HEK293 (cell line): ENCODE data around the gene MLH1.
A peak's percentile ranks its signal among the peaks of the same experiment; 100 is the strongest.

Experiments
- EGR2 ChIP-seq: fragments of 450-650 bp; formaldehyde crosslinking; IDR thresholded peaks from 2 replicates; pipeline ENCODE4 v1.5.1; 2016; ENCODE audit warnings: low read depth, missing biosample characterization, missing genetic modification characterization
- FEZF1 ChIP-seq: fragments of 450-650 bp; formaldehyde crosslinking; IDR thresholded peaks from 2 replicates; pipeline ENCODE4 v1.5.1; 2016; ENCODE audit warnings: missing biosample characterization, missing genetic modification characterization
- GLI2 ChIP-seq: fragments of 450-650 bp; formaldehyde crosslinking; IDR thresholded peaks from 2 replicates; pipeline ENCODE4; 2017; ENCODE audit warnings: missing biosample characterization, missing genetic modification characterization, low read depth, borderline replicate concordance
- KLF8 ChIP-seq: fragments of 450-650 bp; formaldehyde crosslinking; IDR thresholded peaks from 2 replicates; pipeline ENCODE4 v1.5.1; 2016; ENCODE audit warnings: missing biosample characterization, missing genetic modification characterization
- OSR2 ChIP-seq: fragments of 450-650 bp; formaldehyde crosslinking; IDR thresholded peaks from 2 replicates; pipeline ENCODE4 v1.5.1; 2016; ENCODE audit warnings: missing biosample characterization, missing genetic modification characterization
- SCRT2 ChIP-seq: fragments of 450-650 bp; formaldehyde crosslinking; IDR thresholded peaks from 2 replicates; pipeline ENCODE4 v1.5.1; 2016; ENCODE audit warnings: missing biosample characterization, missing genetic modification characterization
- TSHZ1 ChIP-seq: fragments of 450-650 bp; formaldehyde crosslinking; IDR thresholded peaks from 2 replicates; pipeline ENCODE4 v1.5.1; 2016; ENCODE audit warnings: missing biosample characterization, missing genetic modification characterization, borderline replicate concordance
- YY1 ChIP-seq: fragments of 450-650 bp; formaldehyde crosslinking; IDR thresholded peaks from 2 replicates; pipeline ENCODE4 v1.5.1; 2018; ENCODE audit warnings: missing biosample characterization, missing genetic modification characterization
- ZBTB1 ChIP-seq: fragments of 450-650 bp; formaldehyde crosslinking; IDR thresholded peaks from 2 replicates; pipeline ENCODE4 v1.5.1; 2016; ENCODE audit warnings: missing biosample characterization, missing genetic modification characterization
- ZFP41 ChIP-seq: fragments of 450-650 bp; formaldehyde crosslinking; IDR thresholded peaks from 2 replicates; pipeline ENCODE4 v1.5.1; 2016; ENCODE audit warnings: missing biosample characterization, missing genetic modification characterization, borderline replicate concordance
- ZNF121 ChIP-seq: fragments of 450-650 bp; formaldehyde crosslinking; IDR thresholded peaks from 2 replicates; pipeline ENCODE4 v1.5.1; 2016; ENCODE audit warnings: missing biosample characterization, missing genetic modification characterization
- ZNF133 ChIP-seq: fragments of 450-650 bp; formaldehyde crosslinking; IDR thresholded peaks from 2 replicates; pipeline ENCODE4 v1.5.1; 2016; ENCODE audit warnings: missing biosample characterization, missing genetic modification characterization
- ZNF146 ChIP-seq: fragments of 450-650 bp; formaldehyde crosslinking; IDR thresholded peaks from 2 replicates; pipeline ENCODE4 v1.5.1; 2016; ENCODE audit warnings: missing biosample characterization, missing genetic modification characterization
- ZNF16 ChIP-seq: fragments of 450-650 bp; formaldehyde crosslinking; IDR thresholded peaks from 2 replicates; pipeline ENCODE4 v1.5.1; 2016; ENCODE audit warnings: low read depth, missing biosample characterization, missing genetic modification characterization
- ZNF24 ChIP-seq: fragments of 450-650 bp; formaldehyde crosslinking; IDR thresholded peaks from 2 replicates; pipeline ENCODE4 v1.5.1; 2016; ENCODE audit warnings: missing biosample characterization, missing genetic modification characterization
- ZNF341 ChIP-seq: fragments of 450-650 bp; formaldehyde crosslinking; IDR thresholded peaks from 2 replicates; pipeline ENCODE4; 2016; ENCODE audit warnings: low read depth, missing biosample characterization, missing genetic modification characterization
- ZNF394 ChIP-seq: fragments of 450-650 bp; formaldehyde crosslinking; IDR thresholded peaks from 2 replicates; pipeline ENCODE4 v1.5.1; 2016; ENCODE audit warnings: missing biosample characterization, missing genetic modification characterization, mild to moderate bottlenecking, moderate library complexity, borderline replicate concordance
- ZNF404 ChIP-seq: fragments of 450-650 bp; formaldehyde crosslinking; IDR thresholded peaks from 2 replicates; pipeline ENCODE4 v1.5.1; 2017; ENCODE audit warnings: missing biosample characterization, missing genetic modification characterization
- ZNF416 ChIP-seq: fragments of 450-650 bp; formaldehyde crosslinking; IDR thresholded peaks from 2 replicates; pipeline ENCODE4 v1.5.1; 2016; ENCODE audit warnings: missing biosample characterization, missing genetic modification characterization
- ZNF529 ChIP-seq: fragments of 450-650 bp; formaldehyde crosslinking; IDR thresholded peaks from 2 replicates; pipeline ENCODE4 v1.5.1; 2017; ENCODE audit warnings: missing genetic modification characterization, missing biosample characterization; ENCODE audit not compliant: insufficient replicate concordance
- ZNF549 ChIP-seq: fragments of 450-650 bp; IDR thresholded peaks from 2 replicates; pipeline ENCODE4 v1.5.1; 2018; ENCODE audit warnings: missing biosample characterization, missing genetic modification characterization, mild to moderate bottlenecking, inconsistent platforms, moderate library complexity
- ZNF596 ChIP-seq: fragments of 450-650 bp; IDR thresholded peaks from 2 replicates; pipeline ENCODE4 v1.5.0; 2018; ENCODE audit warnings: missing biosample characterization, mild to moderate bottlenecking, missing genetic modification characterization, moderate library complexity
- ZNF621 ChIP-seq: fragments of 450-650 bp; formaldehyde crosslinking; IDR thresholded peaks from 2 replicates; pipeline ENCODE4 v1.5.1; 2017; ENCODE audit warnings: missing biosample characterization, missing genetic modification characterization
- ZNF629 ChIP-seq: fragments of 450-650 bp; formaldehyde crosslinking; IDR thresholded peaks from 2 replicates; pipeline ENCODE4 v1.5.1; 2017; ENCODE audit warnings: missing biosample characterization, missing genetic modification characterization
- ZNF658 ChIP-seq: fragments of 450-650 bp; formaldehyde crosslinking; IDR thresholded peaks from 2 replicates; pipeline ENCODE4; 2016; ENCODE audit warnings: missing biosample characterization, missing genetic modification characterization
- ZNF670 ChIP-seq: fragments of 450-650 bp; formaldehyde crosslinking; IDR thresholded peaks from 2 replicates; pipeline ENCODE4 v1.5.1; 2016; ENCODE audit warnings: missing biosample characterization, missing genetic modification characterization, low read depth
- ZNF692 ChIP-seq: fragments of 450-650 bp; formaldehyde crosslinking; IDR thresholded peaks from 2 replicates; pipeline ENCODE4 v1.5.1; 2016; ENCODE audit warnings: missing biosample characterization, missing genetic modification characterization
- ZNF768 ChIP-seq: fragments of 450-650 bp; formaldehyde crosslinking; IDR thresholded peaks from 2 replicates; pipeline ENCODE4 v1.5.1; 2018; ENCODE audit warnings: missing biosample characterization, mild to moderate bottlenecking, missing genetic modification characterization
- ZNF785 ChIP-seq: fragments of 450-650 bp; formaldehyde crosslinking; IDR thresholded peaks from 2 replicates; pipeline ENCODE4 v1.5.1; 2016; ENCODE audit warnings: missing biosample characterization, missing genetic modification characterization
- ZNF837 ChIP-seq: fragments of 450-650 bp; formaldehyde crosslinking; IDR thresholded peaks from 2 replicates; pipeline ENCODE4 v1.5.1; 2016; ENCODE audit warnings: missing biosample characterization, missing genetic modification characterization
- ZSCAN16 ChIP-seq: fragments of 450-650 bp; formaldehyde crosslinking; IDR thresholded peaks from 2 replicates; pipeline ENCODE4 v1.5.1; 2016; ENCODE audit warnings: missing biosample characterization, missing genetic modification characterization
- ZSCAN23 ChIP-seq: fragments of 450-650 bp; formaldehyde crosslinking; IDR thresholded peaks from 2 replicates; pipeline ENCODE4 v1.5.1; 2016; ENCODE audit warnings: missing biosample characterization, missing genetic modification characterization
- TF ChIP-seq, protein P1 (sequence below): fragments of 450-650 bp; formaldehyde crosslinking; conservative IDR thresholded peaks from 2 replicates; pipeline ENCODE4 v1.5.1; 2016; ENCODE audit warnings: low read depth, missing biosample characterization, missing genetic modification characterization
- TF ChIP-seq, protein P2 (sequence below): fragments of 450-650 bp; formaldehyde crosslinking; IDR thresholded peaks from 2 replicates; pipeline ENCODE4 v1.5.1; 2017; ENCODE audit warnings: missing biosample characterization, missing genetic modification characterization

Gene MLH1

DNA sequence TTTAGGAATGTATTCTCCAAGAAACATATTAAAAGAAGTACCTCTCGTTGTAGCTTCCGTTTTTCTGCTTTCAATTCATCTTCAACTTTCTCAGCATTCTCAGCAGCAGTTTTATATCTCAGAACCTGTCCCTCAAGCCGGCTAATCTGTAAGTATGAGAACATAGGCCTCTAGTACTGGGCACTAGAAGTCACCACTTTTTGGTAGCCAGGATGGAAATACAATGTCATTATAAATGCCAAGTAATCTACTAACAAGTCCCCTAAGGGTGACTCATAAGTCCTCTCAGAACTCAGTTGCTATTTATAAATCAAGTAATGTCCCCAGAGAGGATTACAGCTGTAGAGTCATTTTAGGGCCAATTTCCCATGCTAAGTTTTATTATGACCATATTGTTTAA lies 61.1 kb downstream of the MLH1 start (continued):
- no peak for TF ChIP-seq GLI2
- no peak for TF ChIP-seq ZNF596
- TF ChIP-seq ZNF785 (tag by site-specific recombination) = no peak
- peak; percentile 32; the same call in 1 of the 2 replicates for TF ChIP-seq FEZF1 (tag by site-specific recombination)
- TF ChIP-seq ZNF24 (tag by site-specific recombination) = no peak
- no peak for TF ChIP-seq ZNF837 (tag by site-specific recombination)
- TF ChIP-seq ZNF133 = no peak
- no peak for TF ChIP-seq ZSCAN16
- TF ChIP-seq, protein P1, sequence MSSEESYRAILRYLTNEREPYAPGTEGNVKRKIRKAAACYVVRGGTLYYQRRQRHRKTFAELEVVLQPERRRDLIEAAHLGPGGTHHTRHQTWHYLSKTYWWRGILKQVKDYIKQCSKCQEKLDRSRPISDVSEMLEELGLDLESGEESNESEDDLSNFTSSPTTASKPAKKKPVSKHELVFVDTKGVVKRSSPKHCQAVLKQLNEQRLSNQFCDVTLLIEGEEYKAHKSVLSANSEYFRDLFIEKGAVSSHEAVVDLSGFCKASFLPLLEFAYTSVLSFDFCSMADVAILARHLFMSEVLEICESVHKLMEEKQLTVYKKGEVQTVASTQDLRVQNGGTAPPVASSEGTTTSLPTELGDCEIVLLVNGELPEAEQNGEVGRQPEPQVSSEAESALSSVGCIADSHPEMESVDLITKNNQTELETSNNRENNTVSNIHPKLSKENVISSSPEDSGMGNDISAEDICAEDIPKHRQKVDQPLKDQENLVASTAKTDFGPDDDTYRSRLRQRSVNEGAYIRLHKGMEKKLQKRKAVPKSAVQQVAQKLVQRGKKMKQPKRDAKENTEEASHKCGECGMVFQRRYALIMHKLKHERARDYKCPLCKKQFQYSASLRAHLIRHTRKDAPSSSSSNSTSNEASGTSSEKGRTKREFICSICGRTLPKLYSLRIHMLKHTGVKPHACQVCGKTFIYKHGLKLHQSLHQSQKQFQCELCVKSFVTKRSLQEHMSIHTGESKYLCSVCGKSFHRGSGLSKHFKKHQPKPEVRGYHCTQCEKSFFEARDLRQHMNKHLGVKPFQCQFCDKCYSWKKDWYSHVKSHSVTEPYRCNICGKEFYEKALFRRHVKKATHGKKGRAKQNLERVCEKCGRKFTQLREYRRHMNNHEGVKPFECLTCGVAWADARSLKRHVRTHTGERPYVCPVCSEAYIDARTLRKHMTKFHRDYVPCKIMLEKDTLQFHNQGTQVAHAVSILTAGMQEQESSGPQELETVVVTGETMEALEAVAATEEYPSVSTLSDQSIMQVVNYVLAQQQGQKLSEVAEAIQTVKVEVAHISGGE (tag by site-specific recombination) = no peak
- TF ChIP-seq ZNF629 (tag by site-specific recombination) = peak; percentile 76
- TF ChIP-seq ZNF670 (tag by site-specific recombination) = no peak
- no peak for TF ChIP-seq YY1 (tag by site-specific recombination)
- TF ChIP-seq KLF8 (tag by site-specific recombination) = 0 out of 2 replicates have a peak, but pooled peaks have one; percentile 19
- peak; percentile 44 for TF ChIP-seq SCRT2 (tag by site-specific recombination)
- TF ChIP-seq ZNF121 (tag by site-specific recombination) = no peak
- TF ChIP-seq ZNF621 (tag by site-specific recombination) = no peak
- no peak for TF ChIP-seq ZNF658 (tag by site-specific recombination)
- TF ChIP-seq ZFP41 = no peak
- 0 out of 2 replicates have a peak, but pooled peaks have one; percentile 15 for TF ChIP-seq ZNF394 (tag by site-specific recombination)
- no peak for TF ChIP-seq ZNF416 (tag by site-specific recombination)
- peak; percentile 85 for TF ChIP-seq OSR2 (tag by site-specific recombination)
- no peak for TF ChIP-seq ZNF529 (tag by site-specific recombination)
- no peak for TF ChIP-seq ZNF16
- no peak for TF ChIP-seq ZNF146 (tag by site-specific recombination)
- TF ChIP-seq ZNF341 (tag by site-specific recombination) = no peak
- TF ChIP-seq ZBTB1 = no peak
- no peak for TF ChIP-seq ZNF404 (tag by site-specific recombination)
- 0 out of 2 replicates have a peak, but pooled peaks have one; percentile 16 for TF ChIP-seq ZNF692 (tag by site-specific recombination)
- TF ChIP-seq TSHZ1 = 0 out of 2 replicates have a peak, but pooled peaks have one; percentile 58
- TF ChIP-seq ZNF768 = no peak
- TF ChIP-seq ZNF549 (tag by site-specific recombination) = no peak
- TF ChIP-seq, protein P2, sequence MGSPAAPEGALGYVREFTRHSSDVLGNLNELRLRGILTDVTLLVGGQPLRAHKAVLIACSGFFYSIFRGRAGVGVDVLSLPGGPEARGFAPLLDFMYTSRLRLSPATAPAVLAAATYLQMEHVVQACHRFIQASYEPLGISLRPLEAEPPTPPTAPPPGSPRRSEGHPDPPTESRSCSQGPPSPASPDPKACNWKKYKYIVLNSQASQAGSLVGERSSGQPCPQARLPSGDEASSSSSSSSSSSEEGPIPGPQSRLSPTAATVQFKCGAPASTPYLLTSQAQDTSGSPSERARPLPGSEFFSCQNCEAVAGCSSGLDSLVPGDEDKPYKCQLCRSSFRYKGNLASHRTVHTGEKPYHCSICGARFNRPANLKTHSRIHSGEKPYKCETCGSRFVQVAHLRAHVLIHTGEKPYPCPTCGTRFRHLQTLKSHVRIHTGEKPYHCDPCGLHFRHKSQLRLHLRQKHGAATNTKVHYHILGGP (tag by site-specific recombination) = peak; percentile 67
- no peak for TF ChIP-seq ZSCAN23 (tag by site-specific recombination)
- TF ChIP-seq EGR2 = no peak
